Ishikawa (cell line): ENCODE results near the gene ANO6.

Source experiments
- CEBPB ChIP-seq: IDR thresholded peaks from 2 replicates; pipeline ENCODE4 v1.6.1; 2012
- CREB1 ChIP-seq: IDR thresholded peaks from 2 replicates; pipeline ENCODE4 v1.6.1; 2012; ENCODE audit warnings: low read depth
- EGR1 ChIP-seq: IDR thresholded peaks from 2 replicates; pipeline ENCODE4 v1.6.1; 2012
- EP300 ChIP-seq: IDR thresholded peaks from 2 replicates; pipeline ENCODE4 v1.6.1; 2012; ENCODE audit warnings: borderline replicate concordance
- FOXM1 ChIP-seq: IDR thresholded peaks from 2 replicates; pipeline ENCODE4 v1.6.1; 2012; ENCODE audit warnings: low read depth, borderline replicate concordance
- NFIC ChIP-seq: IDR thresholded peaks from 2 replicates; pipeline ENCODE4 v1.6.1; 2012
- RAD21 ChIP-seq: IDR thresholded peaks from 2 replicates; pipeline ENCODE4 v1.6.1; 2012; ENCODE audit warnings: low read depth
- TAF1 ChIP-seq: IDR thresholded peaks from 2 replicates; pipeline ENCODE4 v1.6.1; 2012; ENCODE audit warnings: low read depth, mild to moderate bottlenecking
- TEAD4 ChIP-seq: IDR thresholded peaks from 2 replicates; pipeline ENCODE4 v1.6.1; 2012
- YY1 ChIP-seq: IDR thresholded peaks from 2 replicates; pipeline ENCODE4 v1.6.1; 2012; ENCODE audit warnings: low read depth
- ZBTB7A ChIP-seq: IDR thresholded peaks from 2 replicates; pipeline ENCODE4 v1.6.1; 2012; ENCODE audit warnings: low read depth
- TF ChIP-seq, protein P1 (sequence below): IDR thresholded peaks from 2 replicates; pipeline ENCODE4 v1.6.1; 2012; ENCODE audit warnings: low read depth, mild to moderate bottlenecking
- TF ChIP-seq, protein P2 (sequence below): IDR thresholded peaks from 2 replicates; pipeline ENCODE4 v1.6.1; 2012
- TF ChIP-seq, protein P3 (sequence below): IDR thresholded peaks from 2 replicates; pipeline ENCODE4 v1.6.1; 2012

DNA sequence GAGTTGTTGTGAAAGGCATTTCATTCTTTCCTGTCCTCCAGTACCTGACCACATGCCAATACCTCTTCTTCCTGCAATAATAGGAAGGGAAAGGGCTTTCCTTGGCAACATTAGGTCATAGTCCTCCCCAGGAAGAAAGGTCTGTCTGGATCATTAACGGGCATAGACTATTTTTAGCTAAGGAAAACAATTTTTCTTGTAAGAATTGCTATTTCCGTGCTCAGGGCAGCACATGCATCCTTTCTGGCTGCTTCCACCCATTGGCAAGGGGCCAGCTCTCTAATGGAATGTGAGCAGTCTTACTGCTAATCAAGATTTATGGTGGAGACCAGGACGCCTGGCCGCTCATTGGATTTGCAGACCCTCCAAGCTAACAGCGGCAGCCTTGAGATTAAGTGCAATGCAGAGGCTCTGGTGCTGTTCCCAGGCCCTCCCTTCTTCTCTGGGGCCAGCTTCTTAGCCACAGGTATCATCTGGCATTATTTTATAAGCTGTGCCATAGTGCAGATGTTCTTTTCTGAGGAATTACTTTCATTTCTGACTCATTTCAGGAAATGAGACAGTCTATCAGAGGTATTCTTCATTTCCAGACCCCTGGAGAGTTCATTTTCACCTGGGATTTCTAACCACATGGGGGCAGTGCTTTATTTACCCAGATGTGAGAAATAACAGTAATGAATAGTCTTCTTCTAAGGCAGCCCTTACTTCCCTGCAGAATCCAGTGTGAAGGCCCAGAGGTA is 52.9 kb downstream of the ANO6 start:
- TF ChIP-seq CEBPB: peak; percentile 58
- TF ChIP-seq RAD21: peak; percentile 67
- TF ChIP-seq NFIC: peak; percentile 99
- TF ChIP-seq, protein P1, sequence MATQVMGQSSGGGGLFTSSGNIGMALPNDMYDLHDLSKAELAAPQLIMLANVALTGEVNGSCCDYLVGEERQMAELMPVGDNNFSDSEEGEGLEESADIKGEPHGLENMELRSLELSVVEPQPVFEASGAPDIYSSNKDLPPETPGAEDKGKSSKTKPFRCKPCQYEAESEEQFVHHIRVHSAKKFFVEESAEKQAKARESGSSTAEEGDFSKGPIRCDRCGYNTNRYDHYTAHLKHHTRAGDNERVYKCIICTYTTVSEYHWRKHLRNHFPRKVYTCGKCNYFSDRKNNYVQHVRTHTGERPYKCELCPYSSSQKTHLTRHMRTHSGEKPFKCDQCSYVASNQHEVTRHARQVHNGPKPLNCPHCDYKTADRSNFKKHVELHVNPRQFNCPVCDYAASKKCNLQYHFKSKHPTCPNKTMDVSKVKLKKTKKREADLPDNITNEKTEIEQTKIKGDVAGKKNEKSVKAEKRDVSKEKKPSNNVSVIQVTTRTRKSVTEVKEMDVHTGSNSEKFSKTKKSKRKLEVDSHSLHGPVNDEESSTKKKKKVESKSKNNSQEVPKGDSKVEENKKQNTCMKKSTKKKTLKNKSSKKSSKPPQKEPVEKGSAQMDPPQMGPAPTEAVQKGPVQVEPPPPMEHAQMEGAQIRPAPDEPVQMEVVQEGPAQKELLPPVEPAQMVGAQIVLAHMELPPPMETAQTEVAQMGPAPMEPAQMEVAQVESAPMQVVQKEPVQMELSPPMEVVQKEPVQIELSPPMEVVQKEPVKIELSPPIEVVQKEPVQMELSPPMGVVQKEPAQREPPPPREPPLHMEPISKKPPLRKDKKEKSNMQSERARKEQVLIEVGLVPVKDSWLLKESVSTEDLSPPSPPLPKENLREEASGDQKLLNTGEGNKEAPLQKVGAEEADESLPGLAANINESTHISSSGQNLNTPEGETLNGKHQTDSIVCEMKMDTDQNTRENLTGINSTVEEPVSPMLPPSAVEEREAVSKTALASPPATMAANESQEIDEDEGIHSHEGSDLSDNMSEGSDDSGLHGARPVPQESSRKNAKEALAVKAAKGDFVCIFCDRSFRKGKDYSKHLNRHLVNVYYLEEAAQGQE: no peak; the same call in 1 of the 2 replicates
- no peak for TF ChIP-seq TAF1
- peak; percentile 94 for TF ChIP-seq EP300
- TF ChIP-seq TEAD4: peak; percentile 93
- no peak for TF ChIP-seq YY1
- peak; percentile 96 for TF ChIP-seq ZBTB7A
- TF ChIP-seq EGR1: no peak; the same call in 1 of the 2 replicates
- TF ChIP-seq FOXM1: peak; percentile 86
- TF ChIP-seq, protein P2, sequence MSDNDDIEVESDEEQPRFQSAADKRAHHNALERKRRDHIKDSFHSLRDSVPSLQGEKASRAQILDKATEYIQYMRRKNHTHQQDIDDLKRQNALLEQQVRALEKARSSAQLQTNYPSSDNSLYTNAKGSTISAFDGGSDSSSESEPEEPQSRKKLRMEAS: peak; percentile 83
- TF ChIP-seq CREB1: no peak
- TF ChIP-seq, protein P3, sequence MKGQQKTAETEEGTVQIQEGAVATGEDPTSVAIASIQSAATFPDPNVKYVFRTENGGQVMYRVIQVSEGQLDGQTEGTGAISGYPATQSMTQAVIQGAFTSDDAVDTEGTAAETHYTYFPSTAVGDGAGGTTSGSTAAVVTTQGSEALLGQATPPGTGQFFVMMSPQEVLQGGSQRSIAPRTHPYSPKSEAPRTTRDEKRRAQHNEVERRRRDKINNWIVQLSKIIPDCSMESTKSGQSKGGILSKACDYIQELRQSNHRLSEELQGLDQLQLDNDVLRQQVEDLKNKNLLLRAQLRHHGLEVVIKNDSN: no peak; the same call in 1 of the 2 replicates
